GM19239 (cell line): ENCODE results near the gene MTARC1.

Experiments used
- DNase-seq: peaks from one replicate; pipeline ENCODE4 v3.0.0; 2011; ENCODE audit warnings: low spot score; ENCODE audit not compliant: insufficient read length
- FAIRE-seq: peaks from 2 replicates; lab custom pipeline; 2011; peaks lifted over from hg19 to GRCh38; lab: Jason Lieb, UNC

Gene MTARC1

DNA sequence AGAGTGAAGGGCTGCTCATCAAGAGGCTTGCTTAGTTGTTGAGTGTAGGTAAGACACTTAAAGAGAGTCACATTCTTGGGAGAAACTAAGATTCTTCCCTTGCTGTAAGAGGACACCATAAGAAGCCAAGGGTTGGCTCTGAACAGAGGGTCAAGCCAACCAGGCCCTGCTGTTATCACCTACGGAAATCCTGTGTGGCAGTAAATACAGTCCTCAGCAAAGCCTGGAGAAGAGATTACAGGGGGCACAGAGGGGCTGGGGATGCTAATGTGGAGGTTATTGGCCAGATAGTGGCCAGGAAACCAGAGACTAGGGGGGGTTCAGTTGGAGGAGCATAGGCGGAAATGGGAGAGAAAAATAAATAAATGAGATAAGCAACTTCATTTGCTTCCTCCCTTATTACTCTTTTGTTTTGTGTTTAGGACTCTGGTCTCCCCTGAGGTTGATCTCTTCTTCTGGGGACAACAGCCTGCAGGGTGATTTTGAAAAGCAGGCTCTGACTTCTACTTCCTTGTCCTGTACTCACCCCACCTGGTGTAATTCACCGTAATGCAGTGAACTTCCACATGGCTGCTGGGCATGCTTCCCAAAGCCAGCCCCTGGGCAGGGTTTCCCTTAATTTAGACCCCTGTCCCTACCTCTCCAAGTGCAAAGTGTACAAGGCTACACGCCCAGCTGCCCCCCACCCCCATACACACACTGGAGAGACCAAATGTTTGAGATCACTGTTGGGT, 40.9 kb downstream of the MTARC1 start:
- no peak for FAIRE-seq
- DNase-seq, result no peak

DNA sequence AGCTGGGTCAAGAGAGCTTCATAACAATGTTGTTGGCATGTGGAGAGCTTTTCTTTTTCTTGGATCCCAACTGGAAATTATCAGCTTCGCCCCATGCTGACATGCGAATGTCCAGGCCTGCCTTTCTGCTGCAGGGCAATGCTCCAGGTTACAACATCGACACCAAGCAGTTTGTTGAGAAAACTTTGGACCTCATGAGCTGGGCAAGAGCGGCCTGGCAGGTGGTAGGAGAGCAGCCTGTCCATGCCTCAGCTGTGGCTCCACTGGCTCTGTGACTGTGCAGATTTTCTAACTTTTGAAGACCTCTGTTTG, 41.4 kb downstream of the MTARC1 start:
- DNase-seq (no peak), FAIRE-seq (no peak)

DNA sequence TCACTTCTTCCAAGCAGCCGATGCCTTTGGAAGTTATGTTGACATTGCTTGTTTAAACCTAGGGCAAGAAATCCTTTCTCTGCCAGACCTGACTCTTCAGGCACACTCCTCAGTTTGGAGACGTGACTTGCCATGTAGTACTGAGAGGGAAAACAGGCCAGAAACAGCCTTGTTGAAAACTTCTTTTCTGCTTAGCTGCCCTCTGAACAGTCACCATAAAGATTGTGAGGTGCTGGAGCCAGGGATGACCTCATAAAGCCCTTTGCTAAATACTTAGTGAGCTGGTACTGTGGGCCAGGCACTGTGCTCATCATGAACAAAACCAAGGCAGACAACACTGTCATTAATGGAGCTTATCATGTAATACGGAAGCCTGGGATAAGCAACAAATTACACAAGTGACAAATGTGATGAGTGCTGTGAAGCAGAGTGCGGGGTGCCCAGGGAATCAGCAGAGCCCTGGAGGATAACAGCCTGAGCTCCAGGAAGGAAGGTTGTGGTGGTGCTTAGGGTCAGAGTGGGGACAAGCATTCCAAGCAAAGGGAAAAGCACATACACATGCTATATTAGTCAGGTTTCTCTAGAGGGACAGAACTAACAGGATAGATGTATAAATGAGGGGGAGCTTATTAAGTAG, 42.4 kb downstream of the MTARC1 start:
- FAIRE-seq (no peak), DNase-seq (no peak)

DNA sequence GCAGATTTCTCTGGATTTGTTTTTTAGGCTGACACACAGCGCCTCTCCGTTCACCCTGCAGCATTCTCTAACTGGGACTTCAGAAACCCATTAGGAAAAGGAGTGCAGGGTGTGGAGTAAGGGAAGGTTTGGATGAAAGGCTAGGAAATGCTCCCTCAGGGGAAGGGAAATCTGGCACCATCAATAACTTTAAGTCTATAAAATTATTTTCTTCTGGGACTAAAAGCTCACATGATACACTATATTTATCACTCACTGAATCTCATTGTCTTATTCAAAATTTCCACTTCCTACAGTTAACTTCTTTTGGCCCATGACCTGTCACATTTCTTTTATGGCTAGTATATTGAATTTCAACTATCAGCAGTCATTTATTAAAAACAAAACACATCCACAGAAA, 46.7 kb downstream of the MTARC1 start:
- no peak for DNase-seq
- FAIRE-seq, result no peak

DNA sequence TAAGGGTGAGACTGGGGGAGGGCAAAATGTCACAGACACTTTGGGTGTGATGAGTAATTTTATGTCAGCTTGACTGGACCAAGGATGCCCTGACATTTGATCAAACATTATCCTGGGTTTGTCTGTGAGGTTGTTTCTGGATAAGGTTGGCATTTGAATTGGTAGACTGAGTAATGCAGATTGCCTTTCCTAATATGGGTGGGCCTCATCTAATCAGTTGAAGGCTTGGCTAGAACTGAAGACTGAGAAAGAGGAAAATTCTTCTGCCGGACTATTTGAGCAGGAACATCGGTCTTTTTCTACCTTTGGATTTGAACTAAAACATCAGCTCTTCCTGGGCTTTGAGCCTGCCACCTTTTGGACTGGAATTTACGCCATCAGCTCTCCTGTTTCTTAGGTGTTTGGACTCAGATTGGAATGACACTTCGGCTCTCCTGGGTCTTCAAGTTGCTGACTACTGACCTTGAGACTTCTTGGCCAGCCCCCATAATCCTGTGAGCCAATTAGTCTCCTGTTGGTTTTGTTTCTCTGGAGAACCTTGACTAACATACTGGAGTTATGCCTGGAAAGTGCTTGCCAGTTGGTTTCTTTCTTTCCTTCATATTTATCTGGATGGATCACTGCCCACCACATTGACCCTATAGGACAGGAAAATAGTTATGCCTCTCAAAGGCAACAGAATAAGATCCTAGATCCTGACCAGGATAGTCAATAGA, 47.6 kb downstream of the MTARC1 start:
- FAIRE-seq, result no peak

More for the DNA sequence above, 47.6 kb downstream of the MTARC1 start:
- DNase-seq, result no peak
